GM21367 (cell line): ENCODE measurements around the gene PCK1.

Source experiments
- ATAC-seq: cut with Tn5 transposase; IDR thresholded peaks from one replicate; pipeline ENCODE4 v1.9.1; 2021; ENCODE audit not compliant: unreplicated experiment

The PCK1 gene

GRCh38 chr20:57576002-57576401 lies 15.1 kb downstream of the PCK1 start:
- no peak for ATAC-seq

- ATAC-seq = no peak
These were observed 16.0 kb downstream of the PCK1 start for GRCh38 chr20:57576617-57577550.

- no peak for ATAC-seq
These were observed 17.0 kb downstream of the PCK1 start for GRCh38 chr20:57577679-57578475.

GRCh38 chr20:57578476-57579165 lies 17.7 kb downstream of the PCK1 start:
- no peak for ATAC-seq

- ATAC-seq = no peak
These were observed 18.5 kb downstream of the PCK1 start for GRCh38 chr20:57579331-57579897.

GRCh38 chr20:57579898-57580447 lies 19.1 kb downstream of the PCK1 start:
- ATAC-seq = no peak

GRCh38 chr20:57580478-57581201 lies 19.7 kb downstream of the PCK1 start:
- ATAC-seq = no peak

GRCh38 chr20:57581202-57582028 lies 20.5 kb downstream of the PCK1 start:
- ATAC-seq = no peak

GRCh38 chr20:57582029-57582378 lies 21.1 kb downstream of the PCK1 start:
- ATAC-seq = no peak

- no peak for ATAC-seq
These were observed 21.8 kb downstream of the PCK1 start for GRCh38 chr20:57582432-57583288.

GRCh38 chr20:57583289-57584257 lies 22.7 kb downstream of the PCK1 start:
- no peak for ATAC-seq

GRCh38 chr20:57584768-57585461 lies 24.0 kb downstream of the PCK1 start:
- ATAC-seq = no peak

GRCh38 chr20:57585466-57586213 lies 24.7 kb downstream of the PCK1 start:
- no peak for ATAC-seq

- no peak for ATAC-seq
These were observed 25.5 kb downstream of the PCK1 start for GRCh38 chr20:57586370-57586793.

GRCh38 chr20:57586943-57587277 lies 26.0 kb downstream of the PCK1 start:
- no peak for ATAC-seq
